Occipital lobe (tissue), 3 donors: ENCODE results near the gene TAF12. TPM values are rescaled to one million over a fixed set of nuclear protein-coding genes. Genes with fewer than 3 reads are reported as not detected.
"Not testable (repeated sequence)": the region's sequence is repeated elsewhere in the genome, so short reads cannot be mapped to it uniquely, and the experiment has no call there.

Source experiments
- DNase-seq: peaks from one replicate; lab custom pipeline; 2025; lab: John Stamatoyannopoulos, UW
- small RNA-seq: library from RNA; depleted of rRNA; stranded (forward); fragments of <200 nt; gene quantifications from one replicate; pipeline ENCODE3, GENCODE V24; 2014
- total RNA-seq: library from RNA; depleted of rRNA; stranded (reverse); fragments of >200 nt; gene quantifications from one replicate; pipeline ENCODE4 v1.2.3, GENCODE V29; 2014

Gene TAF12
- total RNA-seq, 1 donor from 2014 or later: 20.1 TPM

DNA sequence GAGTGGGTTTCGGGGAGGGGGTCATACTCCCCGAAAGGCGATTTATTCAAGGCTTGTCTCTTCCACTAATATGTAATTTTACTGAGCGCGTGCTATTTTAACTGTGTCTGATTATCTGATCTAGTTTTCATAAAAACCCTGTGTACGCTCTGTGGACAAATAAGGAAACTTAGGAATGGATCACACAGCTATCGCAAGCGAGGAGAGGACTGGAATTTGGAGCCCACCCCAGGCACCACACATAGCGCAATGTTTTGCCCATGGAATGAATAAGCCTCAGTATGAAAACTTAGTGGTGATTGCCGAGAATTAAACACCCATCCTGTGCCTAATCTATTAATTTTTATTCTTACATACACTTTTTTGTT lies 60.6 kb downstream of the TAF12 start:
- DNase-seq: no peak

GRCh38 chr1:28581531-28582247 lies 61.2 kb downstream of the TAF12 start:
- peak; percentile 92 for DNase-seq

GRCh38 chr1:28580722-28581530 lies 61.9 kb downstream of the TAF12 start:
- DNase-seq: peak; percentile 62

DNA sequence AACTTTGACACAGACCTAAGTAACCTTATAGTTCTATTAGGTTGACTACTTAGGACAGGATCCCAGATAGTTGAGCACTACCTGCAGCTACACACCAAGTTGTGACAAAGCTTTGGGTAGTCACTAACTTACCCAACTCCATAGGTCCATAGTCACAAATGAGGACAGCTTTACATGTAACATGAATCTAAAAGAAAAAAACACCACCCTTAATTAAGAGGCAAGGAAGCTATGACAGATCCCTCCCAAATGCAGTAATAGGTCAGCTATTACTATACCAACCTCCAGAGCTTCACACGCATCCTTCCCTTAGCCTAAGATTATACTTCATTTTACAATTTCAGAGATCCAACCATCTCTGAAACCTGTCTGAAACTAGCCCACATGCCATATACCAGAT lies 63.5 kb downstream of the TAF12 start:
- DNase-seq: no peak

GRCh38 chr1:28578696-28579218 lies 64.1 kb downstream of the TAF12 start:
- DNase-seq: no peak

DNA sequence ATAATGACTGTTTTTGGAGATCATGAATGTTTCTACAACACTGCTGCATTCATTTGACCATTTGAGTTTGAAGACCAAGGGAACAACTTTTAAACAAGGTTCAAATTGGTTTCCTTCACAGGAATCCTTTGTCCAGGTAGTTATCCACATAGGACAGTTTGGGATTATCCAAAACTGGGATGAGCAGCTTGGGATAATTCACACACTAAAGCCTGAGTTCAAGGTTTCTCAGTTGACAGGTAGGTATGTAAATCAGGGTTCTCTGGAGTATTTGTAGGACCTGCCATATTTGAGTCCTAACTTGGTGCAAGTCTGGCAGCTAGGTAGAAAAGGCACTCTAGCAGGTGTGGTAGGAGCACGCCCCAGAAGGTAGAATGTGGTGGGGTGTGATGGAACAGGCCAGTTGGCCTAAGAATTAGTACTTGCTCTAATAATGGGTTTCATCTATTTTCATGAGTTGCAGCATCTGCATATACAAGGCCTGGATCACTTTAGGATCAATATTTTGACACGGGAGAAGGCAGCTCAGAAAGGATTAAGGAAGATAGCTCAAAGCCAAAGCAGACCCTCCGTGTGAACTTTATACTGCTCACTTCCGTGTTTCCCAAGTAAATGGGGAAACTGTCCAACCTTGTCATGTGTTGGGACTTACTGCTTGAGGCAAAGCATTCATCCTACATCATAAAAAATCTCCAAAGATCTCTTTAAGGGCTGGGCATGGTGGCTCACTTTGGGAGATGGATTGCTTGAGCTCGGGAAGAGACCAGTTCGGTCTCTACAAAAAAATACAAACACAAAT lies 64.9 kb downstream of the TAF12 start:
- DNase-seq: no peak

- DNase-seq: no peak
Measured at GRCh38 chr1:28577052-28577678, 65.7 kb downstream of the TAF12 start.

GRCh38 chr1:28573564-28573963 lies 69.3 kb downstream of the TAF12 start:
- no peak for DNase-seq

- not testable (repeated sequence) for DNase-seq
Measured at GRCh38 chr1:28572891-28573290, 70.0 kb downstream of the TAF12 start.

DNA sequence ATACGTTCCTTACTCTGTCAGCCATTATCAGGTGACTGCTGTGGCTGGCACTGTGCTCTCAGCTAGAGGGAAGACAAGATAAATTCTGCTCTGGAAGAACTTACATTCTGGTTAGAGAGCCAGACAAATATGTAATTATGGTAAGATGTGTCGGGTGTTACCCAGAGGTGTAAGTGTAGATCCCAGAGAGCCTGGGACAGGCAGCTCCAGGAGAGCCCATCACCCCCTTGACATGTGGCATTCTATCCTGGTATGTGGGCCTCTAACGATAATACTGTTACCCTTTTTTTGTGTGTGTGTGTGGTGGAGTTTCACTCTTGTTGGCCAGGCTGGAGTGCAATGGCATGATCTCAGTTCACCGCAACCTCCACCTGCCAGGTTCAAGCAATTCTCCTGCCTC lies 71.0 kb downstream of the TAF12 start:
- DNase-seq: no peak

DNA sequence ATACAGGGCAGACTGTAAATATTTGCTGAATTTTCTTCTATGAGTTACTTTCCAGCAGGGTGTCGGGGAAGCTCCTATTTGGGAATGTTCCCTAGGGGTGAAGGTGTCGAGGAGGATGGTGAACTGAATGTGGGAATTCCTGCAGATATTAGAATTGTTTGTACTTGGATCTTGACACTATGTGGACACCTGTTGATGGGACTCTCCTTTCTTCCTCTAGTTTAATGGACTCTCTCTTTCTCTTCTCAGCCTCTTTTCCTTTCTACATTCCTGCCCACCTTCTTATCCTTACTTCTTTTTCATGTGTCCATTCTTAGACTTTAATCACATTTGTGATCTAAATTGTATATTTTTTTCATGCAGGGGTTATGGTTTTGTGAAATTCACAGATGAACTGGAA lies 75.9 kb downstream of the TAF12 start:
- DNase-seq: no peak

- no peak for DNase-seq
Measured at GRCh38 chr1:28565726-28566125, 77.1 kb downstream of the TAF12 start.

- DNase-seq: no peak
Measured at GRCh38 chr1:28565040-28565439, 77.8 kb downstream of the TAF12 start.

- no peak for DNase-seq
Measured at GRCh38 chr1:28564310-28564709, 78.6 kb downstream of the TAF12 start.

GRCh38 chr1:28560886-28561285 lies 82.0 kb downstream of the TAF12 start:
- DNase-seq: no peak

Small RNA genes within 50 kb of the gene (small RNA-seq; reads per million reads assigned to genes)
- gene RF00422: not detected
- not detected for gene RNU11
- gene SNORA16A: not detected
- not detected for gene SNORA44
- gene SNORA61: not detected
- gene SNORD99: 3,516 reads per million, percentile 99 among the genes with 10 or more reads in this experiment

Other genes starting within 250 kb of the TAF12 start
- gene RCC1, start 137.0 kb downstream of the TAF12 start, total RNA-seq: 13.4 TPM
- gene TRNAU1AP, start 90.0 kb downstream of the TAF12 start, total RNA-seq: 39.8 TPM
- 1.6 TPM for gene RAB42, start 50.8 kb downstream of the TAF12 start, total RNA-seq
- not detected for gene RNU11, start 5.5 kb upstream of the TAF12 start, total RNA-seq
- 14.5 TPM for gene GMEB1, start 25.7 kb upstream of the TAF12 start, total RNA-seq
- 78.8 TPM for gene YTHDF2, start 93.9 kb upstream of the TAF12 start, total RNA-seq
- 0.31 TPM for gene OPRD1, start 169.1 kb upstream of the TAF12 start, total RNA-seq